Measurements from ENCODE around the gene PGM5. TPM values are rescaled to one million over a fixed set of nuclear protein-coding genes. Genes with fewer than 3 reads are reported as not detected.

Gene PGM5
- total RNA-seq, 3 donors from 2014 or later (not counting 1 experiment from before 2014, with no cell fraction given), result 0.43 to 1.8 TPM; not detected in 1

GRCh38 chr9:68506551-68506950, 150.1 kb downstream of the PGM5 start:
- intact Hi-C loops (cut with micrococcal nuclease), result loop anchor here (10.0 kb wide), 1 partner anchor 162 kb away; no protein-coding TSS in a partner anchor
- peaks cover 0 to 2% of the 10 kb centered on the region in 2 donors for H3K27me3 Mint-ChIP-seq (ENCODE audit: low read depth in 2 of 2)
- H3K4me3 ChIP-seq (ENCODE audit: low read length), result no peak overlapping the region

GRCh38 chr9:68507130-68507805, 150.9 kb downstream of the PGM5 start:
- peaks cover 0 to 2% of the 10 kb centered on the region in 2 donors for H3K27me3 Mint-ChIP-seq (ENCODE audit: low read depth in 2 of 2)
- TF ChIP-seq CTCF (IDR thresholded peaks at IDR 0.05), result peak; percentile 16

More at GRCh38 chr9:68506551-68506950, 150.1 kb downstream of the PGM5 start:
- Mint-ChIP-seq H3K9me3 (no peaks in the 10 kb centered on the region), H3K36me3 (no peaks in the 10 kb centered on the region), H3K4me1 (no peaks in the 10 kb centered on the region), H3K4me3 (no peak overlapping the region), H3K27ac (no peak overlapping the region)
- Histone ChIP-seq H3K9me3 (ENCODE audit: control insufficient read depth, insufficient read depth, low read length) (no peaks in the 10 kb centered on the region), H3K4me1 (ENCODE audit: control insufficient read depth, insufficient read depth, low read length) (no peaks in the 10 kb centered on the region), H3K27me3 (ENCODE audit: control insufficient read depth, insufficient read depth, low read length) (no peaks in the 10 kb centered on the region), H3K36me3 (ENCODE audit: control insufficient read depth, insufficient read depth, low read length) (no peaks in the 10 kb centered on the region), H3K27ac (ENCODE audit: low read length) (no peak overlapping the region)
- DNase-seq (no peak), ATAC-seq (no peak)
- no CpG with 5 or more reads among the region's 1 CpG for WGBS (ENCODE audit: insufficient coverage)
- TF ChIP-seq CTCF (IDR thresholded peaks at IDR 0.05), result no peak

GRCh38 chr9:68507806-68508145, 151.4 kb downstream of the PGM5 start:
- Histone ChIP-seq H3K27ac (ENCODE audit: low read length) (no peak overlapping the region), H3K4me1 (ENCODE audit: control insufficient read depth, insufficient read depth, low read length) (no peaks in the 10 kb centered on the region), H3K9me3 (ENCODE audit: control insufficient read depth, insufficient read depth, low read length) (no peaks in the 10 kb centered on the region), H3K4me3 (ENCODE audit: low read length) (no peak overlapping the region), H3K27me3 (ENCODE audit: control insufficient read depth, insufficient read depth, low read length) (no peaks in the 10 kb centered on the region), H3K36me3 (ENCODE audit: control insufficient read depth, insufficient read depth, low read length) (no peaks in the 10 kb centered on the region)
- intact Hi-C loops (cut with micrococcal nuclease), result loop anchor here (10.0 kb wide), 1 partner anchor 163 kb away; no protein-coding TSS in a partner anchor
- Mint-ChIP-seq H3K4me3 (no peak overlapping the region), H3K27ac (no peak overlapping the region), H3K36me3 (no peaks in the 10 kb centered on the region), H3K27me3 (ENCODE audit: low read depth in 2 of 2) (peaks cover 0 to 2% of the 10 kb centered on the region in 2 donors), H3K4me1 (no peaks in the 10 kb centered on the region), H3K9me3 (no peaks in the 10 kb centered on the region)
- no peak for DNase-seq
- no peak for ATAC-seq
- peak; percentile 1 for TF ChIP-seq CTCF (IDR thresholded peaks at IDR 0.05)
- 56% methylated on average over 1 of the region's 2 CpGs for WGBS (ENCODE audit: insufficient coverage)

More at GRCh38 chr9:68507130-68507805, 150.9 kb downstream of the PGM5 start:
- Histone ChIP-seq H3K36me3 (ENCODE audit: control insufficient read depth, insufficient read depth, low read length) (no peaks in the 10 kb centered on the region), H3K4me3 (ENCODE audit: low read length) (no peak overlapping the region), H3K27me3 (ENCODE audit: control insufficient read depth, insufficient read depth, low read length) (no peaks in the 10 kb centered on the region), H3K4me1 (ENCODE audit: control insufficient read depth, insufficient read depth, low read length) (no peaks in the 10 kb centered on the region), H3K9me3 (ENCODE audit: control insufficient read depth, insufficient read depth, low read length) (no peaks in the 10 kb centered on the region), H3K27ac (ENCODE audit: low read length) (no peak overlapping the region)
- no peaks in the 10 kb centered on the region for H3K4me1 Mint-ChIP-seq
- no peak overlapping the region for H3K27ac Mint-ChIP-seq
- ATAC-seq, result no peak
- H3K4me3 Mint-ChIP-seq, result no peak overlapping the region
- no peaks in the 10 kb centered on the region for H3K36me3 Mint-ChIP-seq
- intact Hi-C loops (cut with micrococcal nuclease), result loop anchor here (10.0 kb wide), 1 partner anchor 162 kb away; no protein-coding TSS in a partner anchor
- 77% methylated on average over 7 of the region's 7 CpGs for WGBS (ENCODE audit: insufficient coverage)
- DNase-seq, result peak in 1 of 2 donors; percentile 13
- H3K9me3 Mint-ChIP-seq, result no peaks in the 10 kb centered on the region
